ENCODE results near the gene DCST1. TPM values are rescaled to one million over a fixed set of nuclear protein-coding genes. Genes with fewer than 3 reads are reported as not detected.

The DCST1 gene
- total RNA-seq, 1 experiment from 2014 or later, result 0.15 TPM

DNA sequence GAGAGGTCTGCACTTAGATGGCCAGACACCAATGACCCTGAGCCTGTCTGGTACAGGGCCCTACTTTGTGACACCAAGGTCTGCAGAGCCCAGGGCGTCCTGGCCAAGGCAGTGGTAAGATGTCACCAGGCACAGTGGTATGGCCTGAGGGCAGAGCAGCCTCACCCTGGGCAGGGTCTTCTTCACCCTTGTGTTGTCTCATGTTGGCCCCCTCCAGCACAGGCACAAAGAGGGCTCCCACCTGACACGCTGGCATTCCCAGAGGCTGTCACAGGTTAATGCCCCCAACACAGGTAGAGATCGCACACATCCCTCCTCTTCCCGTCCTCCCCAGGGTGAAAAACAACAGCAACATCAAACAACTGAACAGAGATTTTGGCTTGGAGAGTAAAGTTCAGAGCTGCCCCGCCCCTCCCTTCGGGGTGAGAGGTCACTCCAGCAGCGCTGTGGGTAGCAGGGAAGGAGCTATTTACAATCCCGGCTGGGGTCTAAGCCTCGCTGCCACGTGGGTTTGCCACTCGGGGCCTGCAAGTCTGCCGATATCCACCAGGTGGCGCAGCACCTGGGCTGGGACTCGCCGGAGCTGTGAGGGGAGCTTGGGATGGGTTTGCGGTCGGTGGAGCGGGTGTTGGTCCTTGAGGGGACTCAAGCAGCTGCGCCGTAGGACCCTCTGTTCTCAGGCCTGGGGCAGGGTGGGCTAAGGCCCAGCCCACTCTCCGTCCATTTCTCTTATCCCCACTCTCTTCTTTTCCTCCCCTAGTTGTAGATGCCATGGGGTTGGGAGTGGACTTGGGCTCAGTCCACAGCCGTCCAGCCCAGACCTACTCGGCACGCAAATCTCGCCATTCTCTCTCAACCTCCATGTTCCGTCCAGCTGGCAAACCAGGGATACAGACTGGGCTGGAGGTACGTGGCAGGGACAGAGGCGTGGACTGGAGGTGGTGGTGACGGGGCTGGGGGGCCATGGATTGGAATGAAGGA, 57.7 kb downstream of the DCST1 start (continued):
- TF ChIP-seq, protein P1, sequence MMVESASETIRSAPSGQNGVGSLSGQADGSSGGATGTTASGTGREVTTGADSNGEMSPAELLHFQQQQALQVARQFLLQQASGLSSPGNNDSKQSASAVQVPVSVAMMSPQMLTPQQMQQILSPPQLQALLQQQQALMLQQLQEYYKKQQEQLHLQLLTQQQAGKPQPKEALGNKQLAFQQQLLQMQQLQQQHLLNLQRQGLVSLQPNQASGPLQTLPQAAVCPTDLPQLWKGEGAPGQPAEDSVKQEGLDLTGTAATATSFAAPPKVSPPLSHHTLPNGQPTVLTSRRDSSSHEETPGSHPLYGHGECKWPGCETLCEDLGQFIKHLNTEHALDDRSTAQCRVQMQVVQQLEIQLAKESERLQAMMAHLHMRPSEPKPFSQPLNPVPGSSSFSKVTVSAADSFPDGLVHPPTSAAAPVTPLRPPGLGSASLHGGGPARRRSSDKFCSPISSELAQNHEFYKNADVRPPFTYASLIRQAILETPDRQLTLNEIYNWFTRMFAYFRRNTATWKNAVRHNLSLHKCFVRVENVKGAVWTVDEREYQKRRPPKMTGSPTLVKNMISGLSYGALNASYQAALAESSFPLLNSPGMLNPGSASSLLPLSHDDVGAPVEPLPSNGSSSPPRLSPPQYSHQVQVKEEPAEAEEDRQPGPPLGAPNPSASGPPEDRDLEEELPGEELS (CRISPR knock-in tag; IDR thresholded peaks at IDR 0.05), result no peak
- TF ChIP-seq, protein P2, sequence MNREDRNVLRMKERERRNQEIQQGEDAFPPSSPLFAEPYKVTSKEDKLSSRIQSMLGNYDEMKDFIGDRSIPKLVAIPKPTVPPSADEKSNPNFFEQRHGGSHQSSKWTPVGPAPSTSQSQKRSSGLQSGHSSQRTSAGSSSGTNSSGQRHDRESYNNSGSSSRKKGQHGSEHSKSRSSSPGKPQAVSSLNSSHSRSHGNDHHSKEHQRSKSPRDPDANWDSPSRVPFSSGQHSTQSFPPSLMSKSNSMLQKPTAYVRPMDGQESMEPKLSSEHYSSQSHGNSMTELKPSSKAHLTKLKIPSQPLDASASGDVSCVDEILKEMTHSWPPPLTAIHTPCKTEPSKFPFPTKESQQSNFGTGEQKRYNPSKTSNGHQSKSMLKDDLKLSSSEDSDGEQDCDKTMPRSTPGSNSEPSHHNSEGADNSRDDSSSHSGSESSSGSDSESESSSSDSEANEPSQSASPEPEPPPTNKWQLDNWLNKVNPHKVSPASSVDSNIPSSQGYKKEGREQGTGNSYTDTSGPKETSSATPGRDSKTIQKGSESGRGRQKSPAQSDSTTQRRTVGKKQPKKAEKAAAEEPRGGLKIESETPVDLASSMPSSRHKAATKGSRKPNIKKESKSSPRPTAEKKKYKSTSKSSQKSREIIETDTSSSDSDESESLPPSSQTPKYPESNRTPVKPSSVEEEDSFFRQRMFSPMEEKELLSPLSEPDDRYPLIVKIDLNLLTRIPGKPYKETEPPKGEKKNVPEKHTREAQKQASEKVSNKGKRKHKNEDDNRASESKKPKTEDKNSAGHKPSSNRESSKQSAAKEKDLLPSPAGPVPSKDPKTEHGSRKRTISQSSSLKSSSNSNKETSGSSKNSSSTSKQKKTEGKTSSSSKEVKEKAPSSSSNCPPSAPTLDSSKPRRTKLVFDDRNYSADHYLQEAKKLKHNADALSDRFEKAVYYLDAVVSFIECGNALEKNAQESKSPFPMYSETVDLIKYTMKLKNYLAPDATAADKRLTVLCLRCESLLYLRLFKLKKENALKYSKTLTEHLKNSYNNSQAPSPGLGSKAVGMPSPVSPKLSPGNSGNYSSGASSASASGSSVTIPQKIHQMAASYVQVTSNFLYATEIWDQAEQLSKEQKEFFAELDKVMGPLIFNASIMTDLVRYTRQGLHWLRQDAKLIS (CRISPR knock-in tag; IDR thresholded peaks at IDR 0.05; ENCODE audit: borderline replicate concordance), result no peak
- TF ChIP-seq GABPB1 (CRISPR knock-in tag; IDR thresholded peaks at IDR 0.05), result 0 out of 2 replicates have a peak, but pooled peaks have one; percentile 52
- TF ChIP-seq, protein P3, sequence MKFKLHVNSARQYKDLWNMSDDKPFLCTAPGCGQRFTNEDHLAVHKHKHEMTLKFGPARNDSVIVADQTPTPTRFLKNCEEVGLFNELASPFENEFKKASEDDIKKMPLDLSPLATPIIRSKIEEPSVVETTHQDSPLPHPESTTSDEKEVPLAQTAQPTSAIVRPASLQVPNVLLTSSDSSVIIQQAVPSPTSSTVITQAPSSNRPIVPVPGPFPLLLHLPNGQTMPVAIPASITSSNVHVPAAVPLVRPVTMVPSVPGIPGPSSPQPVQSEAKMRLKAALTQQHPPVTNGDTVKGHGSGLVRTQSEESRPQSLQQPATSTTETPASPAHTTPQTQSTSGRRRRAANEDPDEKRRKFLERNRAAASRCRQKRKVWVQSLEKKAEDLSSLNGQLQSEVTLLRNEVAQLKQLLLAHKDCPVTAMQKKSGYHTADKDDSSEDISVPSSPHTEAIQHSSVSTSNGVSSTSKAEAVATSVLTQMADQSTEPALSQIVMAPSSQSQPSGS (CRISPR knock-in tag; IDR thresholded peaks at IDR 0.05; ENCODE audit: borderline replicate concordance, low read depth), result no peak
- no peak for TF ChIP-seq OVOL2 (CRISPR knock-in tag; IDR thresholded peaks at IDR 0.05; ENCODE audit: borderline replicate concordance)
- TF ChIP-seq SMAD4 (CRISPR knock-in tag; IDR thresholded peaks at IDR 0.05), result no peak
- TF ChIP-seq, protein P4, sequence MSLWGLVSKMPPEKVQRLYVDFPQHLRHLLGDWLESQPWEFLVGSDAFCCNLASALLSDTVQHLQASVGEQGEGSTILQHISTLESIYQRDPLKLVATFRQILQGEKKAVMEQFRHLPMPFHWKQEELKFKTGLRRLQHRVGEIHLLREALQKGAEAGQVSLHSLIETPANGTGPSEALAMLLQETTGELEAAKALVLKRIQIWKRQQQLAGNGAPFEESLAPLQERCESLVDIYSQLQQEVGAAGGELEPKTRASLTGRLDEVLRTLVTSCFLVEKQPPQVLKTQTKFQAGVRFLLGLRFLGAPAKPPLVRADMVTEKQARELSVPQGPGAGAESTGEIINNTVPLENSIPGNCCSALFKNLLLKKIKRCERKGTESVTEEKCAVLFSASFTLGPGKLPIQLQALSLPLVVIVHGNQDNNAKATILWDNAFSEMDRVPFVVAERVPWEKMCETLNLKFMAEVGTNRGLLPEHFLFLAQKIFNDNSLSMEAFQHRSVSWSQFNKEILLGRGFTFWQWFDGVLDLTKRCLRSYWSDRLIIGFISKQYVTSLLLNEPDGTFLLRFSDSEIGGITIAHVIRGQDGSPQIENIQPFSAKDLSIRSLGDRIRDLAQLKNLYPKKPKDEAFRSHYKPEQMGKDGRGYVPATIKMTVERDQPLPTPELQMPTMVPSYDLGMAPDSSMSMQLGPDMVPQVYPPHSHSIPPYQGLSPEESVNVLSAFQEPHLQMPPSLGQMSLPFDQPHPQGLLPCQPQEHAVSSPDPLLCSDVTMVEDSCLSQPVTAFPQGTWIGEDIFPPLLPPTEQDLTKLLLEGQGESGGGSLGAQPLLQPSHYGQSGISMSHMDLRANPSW (CRISPR knock-in tag; conservative IDR thresholded peaks at IDR 0.05; ENCODE audit: low read depth), result no peak
- no peak for TF ChIP-seq ETV6 (CRISPR knock-in tag; IDR thresholded peaks at IDR 0.05)
- TF ChIP-seq NR3C1 (CRISPR knock-in tag; conservative IDR thresholded peaks at IDR 0.05; ENCODE audit: low read depth), result no peak
- no peak for TF ChIP-seq SMAD3 (CRISPR knock-in tag; IDR thresholded peaks at IDR 0.05; ENCODE audit: borderline replicate concordance)
- TF ChIP-seq, protein P5, sequence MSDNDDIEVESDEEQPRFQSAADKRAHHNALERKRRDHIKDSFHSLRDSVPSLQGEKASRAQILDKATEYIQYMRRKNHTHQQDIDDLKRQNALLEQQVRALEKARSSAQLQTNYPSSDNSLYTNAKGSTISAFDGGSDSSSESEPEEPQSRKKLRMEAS (CRISPR knock-in tag; IDR thresholded peaks at IDR 0.05), result peak; percentile 79; the same call in 1 of the 2 replicates
- TF ChIP-seq NR2C2 (CRISPR knock-in tag; IDR thresholded peaks at IDR 0.05), result no peak
- TF ChIP-seq NFE2L1 (CRISPR knock-in tag; IDR thresholded peaks at IDR 0.05), result no peak
- TF ChIP-seq, protein P6, sequence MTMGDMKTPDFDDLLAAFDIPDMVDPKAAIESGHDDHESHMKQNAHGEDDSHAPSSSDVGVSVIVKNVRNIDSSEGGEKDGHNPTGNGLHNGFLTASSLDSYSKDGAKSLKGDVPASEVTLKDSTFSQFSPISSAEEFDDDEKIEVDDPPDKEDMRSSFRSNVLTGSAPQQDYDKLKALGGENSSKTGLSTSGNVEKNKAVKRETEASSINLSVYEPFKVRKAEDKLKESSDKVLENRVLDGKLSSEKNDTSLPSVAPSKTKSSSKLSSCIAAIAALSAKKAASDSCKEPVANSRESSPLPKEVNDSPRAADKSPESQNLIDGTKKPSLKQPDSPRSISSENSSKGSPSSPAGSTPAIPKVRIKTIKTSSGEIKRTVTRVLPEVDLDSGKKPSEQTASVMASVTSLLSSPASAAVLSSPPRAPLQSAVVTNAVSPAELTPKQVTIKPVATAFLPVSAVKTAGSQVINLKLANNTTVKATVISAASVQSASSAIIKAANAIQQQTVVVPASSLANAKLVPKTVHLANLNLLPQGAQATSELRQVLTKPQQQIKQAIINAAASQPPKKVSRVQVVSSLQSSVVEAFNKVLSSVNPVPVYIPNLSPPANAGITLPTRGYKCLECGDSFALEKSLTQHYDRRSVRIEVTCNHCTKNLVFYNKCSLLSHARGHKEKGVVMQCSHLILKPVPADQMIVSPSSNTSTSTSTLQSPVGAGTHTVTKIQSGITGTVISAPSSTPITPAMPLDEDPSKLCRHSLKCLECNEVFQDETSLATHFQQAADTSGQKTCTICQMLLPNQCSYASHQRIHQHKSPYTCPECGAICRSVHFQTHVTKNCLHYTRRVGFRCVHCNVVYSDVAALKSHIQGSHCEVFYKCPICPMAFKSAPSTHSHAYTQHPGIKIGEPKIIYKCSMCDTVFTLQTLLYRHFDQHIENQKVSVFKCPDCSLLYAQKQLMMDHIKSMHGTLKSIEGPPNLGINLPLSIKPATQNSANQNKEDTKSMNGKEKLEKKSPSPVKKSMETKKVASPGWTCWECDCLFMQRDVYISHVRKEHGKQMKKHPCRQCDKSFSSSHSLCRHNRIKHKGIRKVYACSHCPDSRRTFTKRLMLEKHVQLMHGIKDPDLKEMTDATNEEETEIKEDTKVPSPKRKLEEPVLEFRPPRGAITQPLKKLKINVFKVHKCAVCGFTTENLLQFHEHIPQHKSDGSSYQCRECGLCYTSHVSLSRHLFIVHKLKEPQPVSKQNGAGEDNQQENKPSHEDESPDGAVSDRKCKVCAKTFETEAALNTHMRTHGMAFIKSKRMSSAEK (CRISPR knock-in tag; IDR thresholded peaks at IDR 0.05; ENCODE audit: borderline replicate concordance), result no peak
- TF ChIP-seq, protein P7, sequence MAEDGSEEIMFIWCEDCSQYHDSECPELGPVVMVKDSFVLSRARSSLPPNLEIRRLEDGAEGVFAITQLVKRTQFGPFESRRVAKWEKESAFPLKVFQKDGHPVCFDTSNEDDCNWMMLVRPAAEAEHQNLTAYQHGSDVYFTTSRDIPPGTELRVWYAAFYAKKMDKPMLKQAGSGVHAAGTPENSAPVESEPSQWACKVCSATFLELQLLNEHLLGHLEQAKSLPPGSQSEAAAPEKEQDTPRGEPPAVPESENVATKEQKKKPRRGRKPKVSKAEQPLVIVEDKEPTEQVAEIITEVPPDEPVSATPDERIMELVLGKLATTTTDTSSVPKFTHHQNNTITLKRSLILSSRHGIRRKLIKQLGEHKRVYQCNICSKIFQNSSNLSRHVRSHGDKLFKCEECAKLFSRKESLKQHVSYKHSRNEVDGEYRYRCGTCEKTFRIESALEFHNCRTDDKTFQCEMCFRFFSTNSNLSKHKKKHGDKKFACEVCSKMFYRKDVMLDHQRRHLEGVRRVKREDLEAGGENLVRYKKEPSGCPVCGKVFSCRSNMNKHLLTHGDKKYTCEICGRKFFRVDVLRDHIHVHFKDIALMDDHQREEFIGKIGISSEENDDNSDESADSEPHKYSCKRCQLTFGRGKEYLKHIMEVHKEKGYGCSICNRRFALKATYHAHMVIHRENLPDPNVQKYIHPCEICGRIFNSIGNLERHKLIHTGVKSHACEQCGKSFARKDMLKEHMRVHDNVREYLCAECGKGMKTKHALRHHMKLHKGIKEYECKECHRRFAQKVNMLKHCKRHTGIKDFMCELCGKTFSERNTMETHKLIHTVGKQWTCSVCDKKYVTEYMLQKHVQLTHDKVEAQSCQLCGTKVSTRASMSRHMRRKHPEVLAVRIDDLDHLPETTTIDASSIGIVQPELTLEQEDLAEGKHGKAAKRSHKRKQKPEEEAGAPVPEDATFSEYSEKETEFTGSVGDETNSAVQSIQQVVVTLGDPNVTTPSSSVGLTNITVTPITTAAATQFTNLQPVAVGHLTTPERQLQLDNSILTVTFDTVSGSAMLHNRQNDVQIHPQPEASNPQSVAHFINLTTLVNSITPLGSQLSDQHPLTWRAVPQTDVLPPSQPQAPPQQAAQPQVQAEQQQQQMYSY (CRISPR knock-in tag; IDR thresholded peaks at IDR 0.05), result no peak
- TF ChIP-seq, protein P8, sequence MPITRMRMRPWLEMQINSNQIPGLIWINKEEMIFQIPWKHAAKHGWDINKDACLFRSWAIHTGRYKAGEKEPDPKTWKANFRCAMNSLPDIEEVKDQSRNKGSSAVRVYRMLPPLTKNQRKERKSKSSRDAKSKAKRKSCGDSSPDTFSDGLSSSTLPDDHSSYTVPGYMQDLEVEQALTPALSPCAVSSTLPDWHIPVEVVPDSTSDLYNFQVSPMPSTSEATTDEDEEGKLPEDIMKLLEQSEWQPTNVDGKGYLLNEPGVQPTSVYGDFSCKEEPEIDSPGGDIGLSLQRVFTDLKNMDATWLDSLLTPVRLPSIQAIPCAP (CRISPR knock-in tag; IDR thresholded peaks at IDR 0.05), result no peak
- no peak for TF ChIP-seq ZNF423 (CRISPR knock-in tag; IDR thresholded peaks at IDR 0.05)
